ENCODE measurements around the gene PTPRN2. TPM values are rescaled to one million over a fixed set of nuclear protein-coding genes. Genes with fewer than 3 reads are reported as not detected.
"Not testable (repeated sequence)": the region's sequence is repeated elsewhere in the genome, so short reads cannot be mapped to it uniquely, and the experiment has no call there.

The PTPRN2 gene
- total RNA-seq, 1 experiment from 2014 or later = 1.2 TPM

- H3K36me3 ChIP-seq = no peaks in the 10 kb centered on the region
- H3K27ac ChIP-seq = no peak overlapping the region
- H3K4me1 ChIP-seq (replicated peaks) = peaks cover 10% of the 10 kb centered on the region; the same call in 1 of the 2 replicates
- no peak overlapping the region for H3K4me3 ChIP-seq
- no peak for DNase-seq (ENCODE audit: low read depth in 1 of 2, low spot score in 2 of 2)
- H3K9me3 ChIP-seq (replicated peaks) = peaks cover 4% of the 10 kb centered on the region
- H3K27me3 ChIP-seq (replicated peaks) = no peaks in the 10 kb centered on the region
Measured at GRCh38 chr7:157666530-157667040, 921.0 kb downstream of the PTPRN2 start.

- not testable (repeated sequence) for H3K4me3 ChIP-seq; H3K36me3 ChIP-seq; H3K4me1 ChIP-seq (replicated peaks); H3K27me3 ChIP-seq (replicated peaks); DNase-seq (ENCODE audit: low read depth in 1 of 2, low spot score in 2 of 2); H3K27ac ChIP-seq; H3K9me3 ChIP-seq (replicated peaks)
Measured at GRCh38 chr7:157665634-157665988, 922.0 kb downstream of the PTPRN2 start.

GRCh38 chr7:157664871-157665633, 922.6 kb downstream of the PTPRN2 start:
- DNase-seq (ENCODE audit: low read depth in 1 of 2, low spot score in 2 of 2) = no peak

GRCh38 chr7:157664034-157664433, 923.6 kb downstream of the PTPRN2 start:
- no peaks in the 10 kb centered on the region for H3K36me3 ChIP-seq
- H3K9me3 ChIP-seq (replicated peaks) = peaks cover 4% of the 10 kb centered on the region
- H3K27me3 ChIP-seq (replicated peaks) = no peaks in the 10 kb centered on the region
- H3K4me3 ChIP-seq = no peak overlapping the region
- DNase-seq (ENCODE audit: low read depth in 1 of 2, low spot score in 2 of 2) = no peak
- no peak overlapping the region for H3K27ac ChIP-seq
- H3K4me1 ChIP-seq (replicated peaks) = peaks cover 6% of the 10 kb centered on the region; the same call in 1 of the 2 replicates

More at GRCh38 chr7:157664871-157665633, 922.6 kb downstream of the PTPRN2 start:
- Histone ChIP-seq H3K36me3 (no peaks in the 10 kb centered on the region), H3K4me1 (replicated peaks) (peaks cover 6% of the 10 kb centered on the region; the same call in 1 of the 2 replicates), H3K27ac (no peak overlapping the region), H3K9me3 (replicated peaks) (peaks cover 4% of the 10 kb centered on the region), H3K27me3 (replicated peaks) (no peaks in the 10 kb centered on the region), H3K4me3 (no peak overlapping the region)

GRCh38 chr7:157662981-157663716, 924.5 kb downstream of the PTPRN2 start:
- no peak overlapping the region for H3K27ac ChIP-seq
- H3K9me3 ChIP-seq (replicated peaks) = peaks cover 4% of the 10 kb centered on the region
- DNase-seq (ENCODE audit: low read depth in 1 of 2, low spot score in 2 of 2) = peak; percentile 9 to 42
- H3K36me3 ChIP-seq = no peaks in the 10 kb centered on the region
- peaks cover 6% of the 10 kb centered on the region; the same call in 1 of the 2 replicates for H3K4me1 ChIP-seq (replicated peaks)
- no peaks in the 10 kb centered on the region for H3K27me3 ChIP-seq (replicated peaks)
- no peak overlapping the region for H3K4me3 ChIP-seq

GRCh38 chr7:157662110-157662791, 925.4 kb downstream of the PTPRN2 start:
- no peak overlapping the region for H3K4me3 ChIP-seq
- peak in 1 of 2 experiments; percentile 39 for DNase-seq (ENCODE audit: low read depth in 1 of 2, low spot score in 2 of 2)
- no peak overlapping the region for H3K27ac ChIP-seq
- peaks cover 4% of the 10 kb centered on the region for H3K9me3 ChIP-seq (replicated peaks)
- H3K27me3 ChIP-seq (replicated peaks) = no peaks in the 10 kb centered on the region
- peaks cover 6% of the 10 kb centered on the region; the same call in 1 of the 2 replicates for H3K4me1 ChIP-seq (replicated peaks)
- H3K36me3 ChIP-seq = no peaks in the 10 kb centered on the region

GRCh38 chr7:157661611-157661975, 926.0 kb downstream of the PTPRN2 start:
- Histone ChIP-seq H3K36me3 (no peaks in the 10 kb centered on the region), H3K4me3 (no peak overlapping the region), H3K27ac (no peak overlapping the region), H3K4me1 (replicated peaks) (peaks cover 6% of the 10 kb centered on the region; the same call in 1 of the 2 replicates), H3K27me3 (replicated peaks) (no peaks in the 10 kb centered on the region), H3K9me3 (replicated peaks) (peaks cover 4% of the 10 kb centered on the region)
- no peak for DNase-seq (ENCODE audit: low read depth in 1 of 2, low spot score in 2 of 2)

GRCh38 chr7:157660971-157661610, 926.5 kb downstream of the PTPRN2 start:
- Histone ChIP-seq H3K9me3 (replicated peaks) (peaks cover 7% of the 10 kb centered on the region), H3K27ac (no peak overlapping the region), H3K4me3 (no peak overlapping the region), H3K4me1 (replicated peaks) (peaks cover 6% of the 10 kb centered on the region; the same call in 1 of the 2 replicates), H3K36me3 (no peaks in the 10 kb centered on the region), H3K27me3 (replicated peaks) (no peaks in the 10 kb centered on the region)
- no peak for DNase-seq (ENCODE audit: low read depth in 1 of 2, low spot score in 2 of 2)

- Histone ChIP-seq H3K4me3 (no peak overlapping the region), H3K27me3 (replicated peaks) (no peaks in the 10 kb centered on the region), H3K27ac (no peak overlapping the region), H3K36me3 (no peaks in the 10 kb centered on the region), H3K9me3 (replicated peaks) (peaks cover 3% of the 10 kb centered on the region; the same call in 1 of the 2 replicates), H3K4me1 (replicated peaks) (peaks cover 6% of the 10 kb centered on the region; the same call in 1 of the 2 replicates)
- no peak for DNase-seq (ENCODE audit: low read depth in 1 of 2, low spot score in 2 of 2)
Measured at GRCh38 chr7:157658851-157659412, 928.7 kb downstream of the PTPRN2 start.

GRCh38 chr7:157657741-157658740, 929.6 kb downstream of the PTPRN2 start:
- Histone ChIP-seq H3K4me3 (no peak overlapping the region), H3K27ac (no peak overlapping the region), H3K4me1 (replicated peaks) (peaks cover 2% of the 10 kb centered on the region; the same call in 1 of the 2 replicates), H3K27me3 (replicated peaks) (no peaks in the 10 kb centered on the region), H3K9me3 (replicated peaks) (peaks cover 3% of the 10 kb centered on the region; the same call in 1 of the 2 replicates), H3K36me3 (no peaks in the 10 kb centered on the region)
- no peak for DNase-seq (ENCODE audit: low read depth in 1 of 2, low spot score in 2 of 2)

- H3K36me3 ChIP-seq = no peaks in the 10 kb centered on the region
- H3K27ac ChIP-seq = no peak overlapping the region
- no peaks in the 10 kb centered on the region for H3K27me3 ChIP-seq (replicated peaks)
- no peak overlapping the region for H3K4me3 ChIP-seq
- 0 out of 2 replicates have a peak, but pooled peaks cover 3% of the 10 kb centered on the region for H3K9me3 ChIP-seq (replicated peaks)
- DNase-seq (ENCODE audit: low read depth in 1 of 2, low spot score in 2 of 2) = peak in 1 of 2 experiments; percentile 30
- no peaks in the 10 kb centered on the region for H3K4me1 ChIP-seq (replicated peaks)
Measured at GRCh38 chr7:157656195-157656769, 931.3 kb downstream of the PTPRN2 start.

- H3K4me1 ChIP-seq (replicated peaks) = no peaks in the 10 kb centered on the region
- H3K27ac ChIP-seq = no peak overlapping the region
- H3K4me3 ChIP-seq = no peak overlapping the region
- H3K36me3 ChIP-seq = no peaks in the 10 kb centered on the region
- DNase-seq (ENCODE audit: low read depth in 1 of 2, low spot score in 2 of 2) = no peak
- no peaks in the 10 kb centered on the region for H3K27me3 ChIP-seq (replicated peaks)
- 0 out of 2 replicates have a peak, but pooled peaks cover 3% of the 10 kb centered on the region for H3K9me3 ChIP-seq (replicated peaks)
Measured at GRCh38 chr7:157654350-157654749, 933.3 kb downstream of the PTPRN2 start.
